ENCODE measurements around the gene TNFRSF8.

TNFRSF8 gene

GRCh38 chr1:12059226-12059625 is 3.9 kb upstream of the TNFRSF8 start:
- no peak overlapping the region for H3K14ac ChIP-seq (ENCODE audit: low read length)
- H3K79me1 ChIP-seq (ENCODE audit: low read depth, low read length): no peaks in the 10 kb centered on the region
- H4K8ac ChIP-seq (ENCODE audit: low read depth, low read length): peak overlapping the region; percentile 6
- H2AK5ac ChIP-seq (ENCODE audit: low read depth, low read length): no peak overlapping the region
- H2BK5ac ChIP-seq (ENCODE audit: low read length): no peak overlapping the region
- H3K9me3 ChIP-seq (replicated peaks in 1 of 2; ENCODE audit: control insufficient read depth in 2 of 2, insufficient read depth in 1 of 2, low read depth in 1 of 2, low read length in 2 of 2): peaks cover 5 to 13% of the 10 kb centered on the region in 2 donors
- no peak overlapping the region for H3K4me3 ChIP-seq (ENCODE audit: low read length in 2 of 2)
- H3K23ac ChIP-seq (ENCODE audit: low read depth, low read length, poor library complexity): no peak overlapping the region
- H3K36me3 ChIP-seq (replicated peaks in 1 of 2; ENCODE audit: control insufficient read depth in 2 of 2, insufficient read depth in 2 of 2, low read length in 2 of 2): no peaks in the 10 kb centered on the region
- peaks cover 14 to 50% (median 26%) of the 10 kb centered on the region in 3 experiments for H3K27me3 ChIP-seq (ENCODE audit: control insufficient read depth in 3 of 3, insufficient read depth in 3 of 3, low read depth in 1 of 3, low read length in 3 of 3)
- no peak overlapping the region for H2AFZ ChIP-seq (ENCODE audit: low read length)
- no peak overlapping the region for H2BK120ac ChIP-seq (ENCODE audit: low read depth, low read length)
- no peak overlapping the region for H3K4ac ChIP-seq (ENCODE audit: low read length)
- H3K27ac ChIP-seq (replicated peaks; ENCODE audit: low read length): no peak overlapping the region
- H3K4me2 ChIP-seq (ENCODE audit: insufficient read depth, low read length, poor library complexity, severe bottlenecking): no peak overlapping the region
- H3K18ac ChIP-seq (ENCODE audit: low read length): no peak overlapping the region
- H4K91ac ChIP-seq (ENCODE audit: low read depth, low read length, poor library complexity): no peak overlapping the region
- no peak overlapping the region for H2BK12ac ChIP-seq (ENCODE audit: low read length)
- H3K9ac ChIP-seq (ENCODE audit: low read depth, low read length, poor library complexity): no peak overlapping the region
- no CpG with 5 or more reads among the region's 3 CpGs for WGBS, 2 donors (ENCODE audit: extremely low coverage in 2 of 2, insufficient read length in 2 of 2, insufficient replicate concordance in 1 of 2)
- peaks cover 5 to 7% of the 10 kb centered on the region in 2 donors for H3K4me1 ChIP-seq (ENCODE audit: control insufficient read depth in 2 of 2, insufficient read depth in 1 of 2, low read depth in 1 of 2, low read length in 2 of 2)
- no peak for DNase-seq (ENCODE audit: low spot score)
- no peak overlapping the region for H2BK15ac ChIP-seq (ENCODE audit: low read length)

- Histone ChIP-seq H3K4ac (ENCODE audit: low read length) (no peak overlapping the region), H2BK120ac (ENCODE audit: low read depth, low read length) (no peak overlapping the region), H2BK15ac (ENCODE audit: low read length) (no peak overlapping the region), H3K4me2 (ENCODE audit: insufficient read depth, low read length, poor library complexity, severe bottlenecking) (no peak overlapping the region), H3K14ac (ENCODE audit: low read length) (no peak overlapping the region), H2BK12ac (ENCODE audit: low read length) (no peak overlapping the region), H3K18ac (ENCODE audit: low read length) (no peak overlapping the region), H3K4me1 (ENCODE audit: control insufficient read depth in 2 of 2, insufficient read depth in 1 of 2, low read depth in 1 of 2, low read length in 2 of 2) (peaks cover 0 to 7% of the 10 kb centered on the region in 2 donors), H3K79me1 (ENCODE audit: low read depth, low read length) (no peaks in the 10 kb centered on the region), H3K9ac (ENCODE audit: low read depth, low read length, poor library complexity) (no peak overlapping the region), H3K36me3 (replicated peaks in 1 of 2; ENCODE audit: control insufficient read depth in 2 of 2, insufficient read depth in 2 of 2, low read length in 2 of 2) (no peaks in the 10 kb centered on the region), H3K9me3 (replicated peaks in 1 of 2; ENCODE audit: control insufficient read depth in 2 of 2, insufficient read depth in 1 of 2, low read depth in 1 of 2, low read length in 2 of 2) (peaks cover 5 to 13% of the 10 kb centered on the region in 2 donors), H4K8ac (ENCODE audit: low read depth, low read length) (peak overlapping the region; percentile 6), H2AFZ (ENCODE audit: low read length) (no peak overlapping the region), H3K27me3 (ENCODE audit: control insufficient read depth in 3 of 3, insufficient read depth in 3 of 3, low read depth in 1 of 3, low read length in 3 of 3) (peaks cover 20 to 54% (median 33%) of the 10 kb centered on the region in 3 experiments), H3K27ac (replicated peaks; ENCODE audit: low read length) (no peak overlapping the region), H2BK5ac (ENCODE audit: low read length) (no peak overlapping the region), H3K4me3 (ENCODE audit: low read length in 2 of 2) (no peak overlapping the region), H2AK5ac (ENCODE audit: low read depth, low read length) (no peak overlapping the region), H4K91ac (ENCODE audit: low read depth, low read length, poor library complexity) (no peak overlapping the region), H3K23ac (ENCODE audit: low read depth, low read length, poor library complexity) (no peak overlapping the region)
- no peak for DNase-seq (ENCODE audit: low spot score)
- WGBS, 2 donors (ENCODE audit: extremely low coverage in 2 of 2, insufficient read length in 2 of 2, insufficient replicate concordance in 1 of 2): no CpG with 5 or more reads among the region's 7 CpGs
Measured at GRCh38 chr1:12059722-12060464, 3.2 kb upstream of the TNFRSF8 start.

GRCh38 chr1:12060500-12060899 is 2.6 kb upstream of the TNFRSF8 start:
- Histone ChIP-seq H2BK120ac (ENCODE audit: low read depth, low read length) (no peak overlapping the region), H4K8ac (ENCODE audit: low read depth, low read length) (no peak overlapping the region), H3K4ac (ENCODE audit: low read length) (no peak overlapping the region), H3K9me3 (replicated peaks in 1 of 2; ENCODE audit: control insufficient read depth in 2 of 2, insufficient read depth in 1 of 2, low read depth in 1 of 2, low read length in 2 of 2) (peaks cover 5 to 13% of the 10 kb centered on the region in 2 donors), H3K27me3 (ENCODE audit: control insufficient read depth in 3 of 3, insufficient read depth in 3 of 3, low read depth in 1 of 3, low read length in 3 of 3) (peaks cover 20 to 59% (median 33%) of the 10 kb centered on the region in 3 experiments), H2AK5ac (ENCODE audit: low read depth, low read length) (no peak overlapping the region), H2BK15ac (ENCODE audit: low read length) (no peak overlapping the region), H3K4me1 (ENCODE audit: control insufficient read depth in 2 of 2, insufficient read depth in 1 of 2, low read depth in 1 of 2, low read length in 2 of 2) (peaks cover 0 to 7% of the 10 kb centered on the region in 2 donors), H2BK5ac (ENCODE audit: low read length) (no peak overlapping the region), H3K4me2 (ENCODE audit: insufficient read depth, low read length, poor library complexity, severe bottlenecking) (no peak overlapping the region), H3K4me3 (ENCODE audit: low read length in 2 of 2) (no peak overlapping the region), H3K79me1 (ENCODE audit: low read depth, low read length) (no peaks in the 10 kb centered on the region), H2AFZ (ENCODE audit: low read length) (no peak overlapping the region), H4K91ac (ENCODE audit: low read depth, low read length, poor library complexity) (no peak overlapping the region), H3K14ac (ENCODE audit: low read length) (no peak overlapping the region), H3K23ac (ENCODE audit: low read depth, low read length, poor library complexity) (no peak overlapping the region), H2BK12ac (ENCODE audit: low read length) (no peak overlapping the region), H3K18ac (ENCODE audit: low read length) (no peak overlapping the region), H3K9ac (ENCODE audit: low read depth, low read length, poor library complexity) (no peak overlapping the region), H3K36me3 (replicated peaks in 1 of 2; ENCODE audit: control insufficient read depth in 2 of 2, insufficient read depth in 2 of 2, low read length in 2 of 2) (no peaks in the 10 kb centered on the region), H3K27ac (replicated peaks; ENCODE audit: low read length) (no peak overlapping the region)
- no CpG with 5 or more reads among the region's 3 CpGs for WGBS, 2 donors (ENCODE audit: extremely low coverage in 2 of 2, insufficient read length in 2 of 2, insufficient replicate concordance in 1 of 2)
- DNase-seq (ENCODE audit: low spot score): no peak

- Histone ChIP-seq H4K8ac (ENCODE audit: low read depth, low read length) (no peak overlapping the region), H3K9ac (ENCODE audit: low read depth, low read length, poor library complexity) (peak overlapping the region; percentile 64), H3K4me3 (ENCODE audit: low read length in 2 of 2) (no peak overlapping the region), H3K18ac (ENCODE audit: low read length) (peak overlapping the region; percentile 45), H3K36me3 (replicated peaks in 1 of 2; ENCODE audit: control insufficient read depth in 2 of 2, insufficient read depth in 2 of 2, low read length in 2 of 2) (no peaks in the 10 kb centered on the region), H3K4me1 (ENCODE audit: control insufficient read depth in 2 of 2, insufficient read depth in 1 of 2, low read depth in 1 of 2, low read length in 2 of 2) (peaks cover 9 to 12% of the 10 kb centered on the region in 2 donors), H2BK120ac (ENCODE audit: low read depth, low read length) (no peak overlapping the region), H2AFZ (ENCODE audit: low read length) (no peak overlapping the region), H3K14ac (ENCODE audit: low read length) (no peak overlapping the region), H3K9me3 (replicated peaks in 1 of 2; ENCODE audit: control insufficient read depth in 2 of 2, insufficient read depth in 1 of 2, low read depth in 1 of 2, low read length in 2 of 2) (peaks cover 5 to 13% of the 10 kb centered on the region in 2 donors), H2AK5ac (ENCODE audit: low read depth, low read length) (no peak overlapping the region), H2BK5ac (ENCODE audit: low read length) (no peak overlapping the region), H2BK12ac (ENCODE audit: low read length) (no peak overlapping the region), H3K27ac (replicated peaks; ENCODE audit: low read length) (no peak overlapping the region), H3K27me3 (ENCODE audit: control insufficient read depth in 3 of 3, insufficient read depth in 3 of 3, low read depth in 1 of 3, low read length in 3 of 3) (peaks cover 20 to 80% (median 33%) of the 10 kb centered on the region in 3 experiments), H3K4me2 (ENCODE audit: insufficient read depth, low read length, poor library complexity, severe bottlenecking) (no peak overlapping the region), H3K4ac (ENCODE audit: low read length) (no peak overlapping the region), H2BK15ac (ENCODE audit: low read length) (no peak overlapping the region), H3K23ac (ENCODE audit: low read depth, low read length, poor library complexity) (peak overlapping the region; percentile 39), H4K91ac (ENCODE audit: low read depth, low read length, poor library complexity) (no peak overlapping the region), H3K79me1 (ENCODE audit: low read depth, low read length) (no peaks in the 10 kb centered on the region)
- no CpG with 5 or more reads among the region's 17 CpGs for WGBS, 2 donors (ENCODE audit: extremely low coverage in 2 of 2, insufficient read length in 2 of 2, insufficient replicate concordance in 1 of 2)
- no peak for DNase-seq (ENCODE audit: low spot score)
Measured at GRCh38 chr1:12064073-12064969, 1.2 kb downstream of the TNFRSF8 start.
